MM.1S (cell line): Measurements from ENCODE around the gene ASIC2.

Experiments used
- DNase-seq: peaks from one replicate; pipeline ENCODE4 v3.0.0-alpha.2; 2015
- H2AFZ ChIP-seq: fragments of 300-600 bp; sonication (generic); 2 replicates; pipeline ENCODE4 v1.6.0; 2016; ENCODE audit warnings: antibody characterized with exemption, low read length
- H3F3A ChIP-seq: fragments of 300-600 bp; sonication (generic); 2 replicates; pipeline ENCODE4 v1.6.1; 2016; ENCODE audit warnings: mild to moderate bottlenecking, antibody characterized with exemption, low read length, moderate library complexity, mixed read lengths; ENCODE audit not compliant: insufficient read depth
- H3K27ac ChIP-seq: fragments of 300-600 bp; sonication (generic); 2 replicates; pipeline ENCODE4 v1.5.1; 2016; ENCODE audit warnings: mild to moderate bottlenecking, low read length
- H3K27me3 ChIP-seq: fragments of 300-600 bp; sonication (generic); replicated peaks from 2 replicates; pipeline ENCODE4 v1.6.0; 2016; ENCODE audit warnings: low read length; ENCODE audit not compliant: insufficient read depth
- H3K36me3 ChIP-seq: fragments of 300-600 bp; sonication (generic); replicated peaks from 2 replicates; pipeline ENCODE4 v1.6.1; 2016; ENCODE audit warnings: mild to moderate bottlenecking, low read length, mixed read lengths; ENCODE audit not compliant: insufficient read depth
- H3K4me1 ChIP-seq: fragments of 300-600 bp; sonication (generic); 2 replicates; pipeline ENCODE4 v1.6.1; 2016; ENCODE audit warnings: low read length, mixed read lengths
- H3K4me2 ChIP-seq: fragments of 300-600 bp; sonication (generic); 2 replicates; pipeline ENCODE4 v1.6.0; 2016; ENCODE audit warnings: low read depth, low read length
- H3K4me3 ChIP-seq: fragments of 300-600 bp; sonication (generic); 2 replicates; pipeline ENCODE4 v1.5.1; 2016; ENCODE audit warnings: low read length, mixed read lengths
- H3K79me2 ChIP-seq: fragments of 300-600 bp; sonication (generic); 2 replicates; pipeline ENCODE4 v1.6.1; 2016; ENCODE audit warnings: mixed run types, low read length, mixed read lengths
- H3K9ac ChIP-seq: fragments of 300-600 bp; sonication (generic); 2 replicates; pipeline ENCODE4 v1.6.1; 2016; ENCODE audit warnings: low read length, mixed read lengths
- H3K9me2 ChIP-seq: fragments of 300-600 bp; sonication (generic); replicated peaks from 2 replicates; pipeline ENCODE4 v1.6.1; 2016; ENCODE audit warnings: mild to moderate bottlenecking, low read length, mixed read lengths; ENCODE audit not compliant: insufficient read depth
- H3K9me3 ChIP-seq: fragments of 300-600 bp; sonication (generic); replicated peaks from 2 replicates; pipeline ENCODE4 v1.6.1; 2016; ENCODE audit warnings: mild to moderate bottlenecking, low read length, mixed read lengths; ENCODE audit not compliant: insufficient read depth
- H4K20me1 ChIP-seq: fragments of 300-600 bp; sonication (generic); 2 replicates; pipeline ENCODE4 v1.6.1; 2016; ENCODE audit warnings: mild to moderate bottlenecking, low read length, moderate library complexity, mixed read lengths; ENCODE audit not compliant: insufficient read depth
- EZH2 ChIP-seq: fragments of 300-600 bp; sonication (generic); optimal IDR thresholded peaks from 2 replicates; pipeline ENCODE3; 2017; ENCODE audit warnings: low read depth, mild to moderate bottlenecking, antibody characterized with exemption, low read length, mixed read lengths
- EZH2phosphoT487 ChIP-seq: fragments of 300-600 bp; sonication (generic); IDR thresholded peaks from 2 replicates; pipeline ENCODE4 v1.6.1; 2018; ENCODE audit warnings: antibody characterized with exemption, low read length
- TF ChIP-seq, protein P1 (sequence below): fragments of 300-600 bp; sonication (generic); IDR thresholded peaks from 2 replicates; pipeline ENCODE4 v1.5.1; 2016; ENCODE audit warnings: antibody characterized with exemption, low read length, mixed read lengths

ASIC2 gene

DNA sequence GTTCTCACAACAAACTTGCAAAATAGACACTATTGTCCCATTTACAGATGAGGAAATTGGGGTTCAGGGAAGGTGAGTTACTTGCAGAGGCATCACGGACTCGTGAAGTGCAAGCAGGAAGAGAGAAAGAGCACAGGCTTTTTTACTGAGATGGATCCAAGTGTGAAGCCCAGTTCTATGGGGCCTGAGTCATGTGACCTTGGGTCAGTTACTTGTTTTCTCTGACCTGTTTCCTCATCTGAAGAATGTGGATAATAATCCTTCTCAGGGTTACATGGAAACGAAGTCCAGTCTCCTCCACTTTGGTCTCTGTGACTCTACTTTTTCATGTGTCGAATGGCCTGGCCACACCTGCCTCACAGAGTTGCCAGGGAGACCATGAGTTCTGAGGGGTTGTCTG, 167.0 kb downstream of the ASIC2 start:
- H3K27me3 ChIP-seq: peaks cover 10% of the 10 kb centered on the region; the same call in 1 of the 2 replicates
- H3K27ac ChIP-seq: no peak overlapping the region
- H3K4me1 ChIP-seq: no peaks in the 10 kb centered on the region
- H2AFZ ChIP-seq: no peak overlapping the region
- no peaks in the 10 kb centered on the region for H3K9me2 ChIP-seq
- H3K36me3 ChIP-seq: no peaks in the 10 kb centered on the region
- no peak overlapping the region for H3K4me2 ChIP-seq
- no peaks in the 10 kb centered on the region for H3K79me2 ChIP-seq
- no peak overlapping the region for H3K9ac ChIP-seq
- no peaks in the 10 kb centered on the region for H4K20me1 ChIP-seq
- no peaks in the 10 kb centered on the region for H3K9me3 ChIP-seq
- H3K4me3 ChIP-seq: no peak overlapping the region
- H3F3A ChIP-seq: no peaks in the 10 kb centered on the region
- no peak for DNase-seq
- TF ChIP-seq, protein P1, sequence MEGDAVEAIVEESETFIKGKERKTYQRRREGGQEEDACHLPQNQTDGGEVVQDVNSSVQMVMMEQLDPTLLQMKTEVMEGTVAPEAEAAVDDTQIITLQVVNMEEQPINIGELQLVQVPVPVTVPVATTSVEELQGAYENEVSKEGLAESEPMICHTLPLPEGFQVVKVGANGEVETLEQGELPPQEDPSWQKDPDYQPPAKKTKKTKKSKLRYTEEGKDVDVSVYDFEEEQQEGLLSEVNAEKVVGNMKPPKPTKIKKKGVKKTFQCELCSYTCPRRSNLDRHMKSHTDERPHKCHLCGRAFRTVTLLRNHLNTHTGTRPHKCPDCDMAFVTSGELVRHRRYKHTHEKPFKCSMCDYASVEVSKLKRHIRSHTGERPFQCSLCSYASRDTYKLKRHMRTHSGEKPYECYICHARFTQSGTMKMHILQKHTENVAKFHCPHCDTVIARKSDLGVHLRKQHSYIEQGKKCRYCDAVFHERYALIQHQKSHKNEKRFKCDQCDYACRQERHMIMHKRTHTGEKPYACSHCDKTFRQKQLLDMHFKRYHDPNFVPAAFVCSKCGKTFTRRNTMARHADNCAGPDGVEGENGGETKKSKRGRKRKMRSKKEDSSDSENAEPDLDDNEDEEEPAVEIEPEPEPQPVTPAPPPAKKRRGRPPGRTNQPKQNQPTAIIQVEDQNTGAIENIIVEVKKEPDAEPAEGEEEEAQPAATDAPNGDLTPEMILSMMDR: no peak
- TF ChIP-seq EZH2phosphoT487: no peak
- no peak for TF ChIP-seq EZH2

DNA sequence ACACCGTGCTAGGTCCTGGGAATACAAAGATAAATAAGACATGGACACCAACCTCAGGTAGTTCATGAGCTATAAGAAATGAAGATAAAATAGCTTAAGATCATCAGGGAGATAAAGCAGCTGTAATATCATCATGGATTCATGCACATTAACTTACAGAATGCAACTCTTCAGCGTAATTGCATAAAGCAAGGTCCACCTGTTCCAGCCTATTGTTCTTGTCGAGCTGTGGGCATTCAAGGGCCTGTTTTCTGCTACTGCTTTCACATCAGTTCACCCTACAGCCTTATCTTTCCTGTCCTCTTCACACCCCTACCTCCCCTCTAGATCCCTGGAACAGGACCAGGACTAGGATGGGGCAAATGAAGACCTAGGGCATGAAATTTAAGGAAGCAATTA, 167.5 kb downstream of the ASIC2 start:
- no peak overlapping the region for H3K27ac ChIP-seq
- no peak overlapping the region for H3K9ac ChIP-seq
- H3K4me1 ChIP-seq: no peaks in the 10 kb centered on the region
- no peak for DNase-seq
- no peaks in the 10 kb centered on the region for H3K9me3 ChIP-seq
- H3K36me3 ChIP-seq: no peaks in the 10 kb centered on the region
- no peaks in the 10 kb centered on the region for H3F3A ChIP-seq
- no peak overlapping the region for H3K4me2 ChIP-seq
- H3K79me2 ChIP-seq: no peaks in the 10 kb centered on the region
- no peak overlapping the region for H3K4me3 ChIP-seq
- TF ChIP-seq, protein P1: no peak
- TF ChIP-seq EZH2phosphoT487 (no peak), EZH2 (no peak)
- H3K9me2 ChIP-seq: no peaks in the 10 kb centered on the region
- no peak overlapping the region for H2AFZ ChIP-seq
- no peaks in the 10 kb centered on the region for H4K20me1 ChIP-seq
- H3K27me3 ChIP-seq: peaks cover 10% of the 10 kb centered on the region; the same call in 1 of the 2 replicates

DNA sequence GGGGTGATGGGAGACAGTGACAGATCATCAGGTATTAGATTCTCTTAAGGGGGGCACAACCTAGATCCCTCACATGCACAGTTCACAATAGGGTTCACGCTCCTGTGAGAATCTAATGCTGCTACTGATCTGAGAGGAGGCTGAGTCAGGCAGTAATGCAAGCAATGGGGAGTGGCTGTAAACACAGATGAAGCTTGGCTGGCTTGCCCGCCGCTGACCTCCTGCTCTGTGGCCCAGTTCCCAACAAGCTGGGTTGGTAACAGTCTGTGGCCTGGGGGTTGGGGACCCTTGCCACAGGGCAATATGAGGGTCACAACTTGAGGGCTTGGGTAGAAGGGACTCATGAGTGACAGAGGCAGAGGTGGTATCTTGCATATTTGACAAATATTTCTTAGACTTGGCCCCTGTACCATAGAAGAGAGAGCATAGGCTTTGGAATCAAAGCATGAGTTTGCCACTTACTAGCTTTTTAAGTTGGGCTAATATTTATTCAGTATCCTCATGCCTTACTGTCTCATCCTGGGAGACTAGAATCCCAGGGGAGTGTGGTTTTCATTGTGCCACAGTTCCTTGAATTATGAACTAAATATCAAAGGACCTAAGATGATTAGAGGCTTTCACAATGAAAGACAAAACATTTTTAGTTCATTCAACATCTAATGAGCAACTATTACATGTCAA, 168.1 kb downstream of the ASIC2 start:
- Histone ChIP-seq H3K9ac (no peak overlapping the region), H3K9me2 (no peaks in the 10 kb centered on the region), H4K20me1 (no peaks in the 10 kb centered on the region), H3F3A (no peaks in the 10 kb centered on the region), H3K9me3 (no peaks in the 10 kb centered on the region), H3K4me2 (no peak overlapping the region), H2AFZ (no peak overlapping the region), H3K27ac (no peak overlapping the region), H3K36me3 (no peaks in the 10 kb centered on the region), H3K27me3 (peaks cover 5% of the 10 kb centered on the region; the same call in 1 of the 2 replicates), H3K4me3 (no peak overlapping the region), H3K79me2 (no peaks in the 10 kb centered on the region), H3K4me1 (no peaks in the 10 kb centered on the region)
- DNase-seq: no peak
- TF ChIP-seq EZH2 (no peak), EZH2phosphoT487 (no peak)
- TF ChIP-seq, protein P1: no peak
